Skeletal muscle tissue (tissue), 4 donors: ENCODE data around the gene SSR4. TPM values are rescaled to one million over a fixed set of nuclear protein-coding genes. Genes with fewer than 3 reads are reported as not detected.

Experiments used
- H3K27ac ChIP-seq: one replicate; pipeline ENCODE4 v1.7.0; 2013; ENCODE audit warnings: mild to moderate bottlenecking, low read depth, low read length, inconsistent platforms
- H3K27me3 ChIP-seq, 3 donors: one replicate each; pipeline ENCODE4 v1.7.0; 2013; ENCODE audit warnings: low read length in 3 of 3; ENCODE audit not compliant: control insufficient read depth in 3 of 3, insufficient read depth in 3 of 3
- H3K36me3 ChIP-seq, 3 donors: one replicate each; pipeline ENCODE4 v1.7.0; 2013; ENCODE audit warnings: low read length in 3 of 3; ENCODE audit not compliant: control insufficient read depth in 3 of 3, insufficient read depth in 3 of 3
- H3K4me1 ChIP-seq, 3 donors: one replicate each; pipeline ENCODE4 v1.7.0; 2013; ENCODE audit warnings: low read length in 3 of 3, mild to moderate bottlenecking in 3 of 3; ENCODE audit not compliant: control insufficient read depth in 3 of 3, insufficient read depth in 3 of 3
- H3K4me3 ChIP-seq, 3 donors: one replicate each; pipeline ENCODE4 v1.7.0; 2013; ENCODE audit warnings: low read length in 3 of 3
- H3K9ac ChIP-seq, 3 donors: one replicate each; pipeline ENCODE4 v1.7.0; 2013; ENCODE audit warnings: low read length in 3 of 3, mild to moderate bottlenecking in 3 of 3, moderate library complexity in 2 of 3, low read depth in 1 of 3
- H3K9me3 ChIP-seq, 3 donors: one replicate each; pipeline ENCODE4 v1.7.0; 2013; ENCODE audit warnings: low read length in 3 of 3; ENCODE audit not compliant: control insufficient read depth in 3 of 3
- total RNA-seq: library from RNA; depleted of rRNA; stranded (reverse); fragments of >200 nt; gene quantifications from one replicate; pipeline ENCODE4 v1.2.3, GENCODE V29; 2014
- donor health status: Osteomylitis.

The SSR4 gene
- total RNA-seq, 1 donor from 2014 or later = 85.6 TPM

- Histone ChIP-seq H3K27me3 (no peaks in the 10 kb centered on the region), H3K4me3 (peak overlapping the region; percentile 78 to 83 (median 82)), H3K4me1 (peaks cover 37 to 51% (median 38%) of the 10 kb centered on the region in 3 donors), H3K27ac (peak overlapping the region; percentile 90), H3K9me3 (no peaks in the 10 kb centered on the region), H3K36me3 (peaks cover 11 to 16% (median 15%) of the 10 kb centered on the region in 3 donors), H3K9ac (peak overlapping the region; percentile 81 to 93 (median 92))
These were observed 1.2 kb upstream of the SSR4 start for GRCh38 chrX:153793291-153793690.

GRCh38 chrX:153794897-153795816 is 689 bp downstream of the SSR4 start:
- peak overlapping the region; percentile 77 to 83 (median 78) for H3K4me3 ChIP-seq
- peaks cover 7 to 17% (median 13%) of the 10 kb centered on the region in 3 donors for H3K36me3 ChIP-seq
- H3K27me3 ChIP-seq = no peaks in the 10 kb centered on the region
- H3K9me3 ChIP-seq = no peaks in the 10 kb centered on the region
- peak overlapping the region; percentile 90 for H3K27ac ChIP-seq
- H3K4me1 ChIP-seq = peaks cover 38 to 55% (median 44%) of the 10 kb centered on the region in 3 donors
- H3K9ac ChIP-seq = peak overlapping the region; percentile 76 to 92 (median 81)

- no peaks in the 10 kb centered on the region for H3K27me3 ChIP-seq
- H3K4me1 ChIP-seq = peaks cover 27 to 41% (median 36%) of the 10 kb centered on the region in 3 donors
- no peak overlapping the region for H3K4me3 ChIP-seq
- H3K9me3 ChIP-seq = no peaks in the 10 kb centered on the region
- H3K27ac ChIP-seq = no peak overlapping the region
- H3K9ac ChIP-seq = no peak overlapping the region
- H3K36me3 ChIP-seq = peaks cover 7 to 17% (median 13%) of the 10 kb centered on the region in 3 donors
These were observed 3.0 kb downstream of the SSR4 start for GRCh38 chrX:153797415-153798015.

GRCh38 chrX:153799326-153799725 is 4.9 kb downstream of the SSR4 start:
- Histone ChIP-seq H3K36me3 (peaks cover 7 to 17% (median 13%) of the 10 kb centered on the region in 3 donors), H3K4me3 (no peak overlapping the region), H3K9me3 (no peaks in the 10 kb centered on the region), H3K27me3 (no peaks in the 10 kb centered on the region), H3K4me1 (peaks cover 18 to 30% (median 25%) of the 10 kb centered on the region in 3 donors), H3K27ac (no peak overlapping the region), H3K9ac (no peak overlapping the region)

- peaks cover 15 to 23% (median 22%) of the 10 kb centered on the region in 3 donors for H3K4me1 ChIP-seq
- H3K36me3 ChIP-seq = peaks cover 7 to 17% (median 13%) of the 10 kb centered on the region in 3 donors
- H3K27ac ChIP-seq = no peak overlapping the region
- peak overlapping the region in 1 of 3 donors; percentile 40 for H3K9ac ChIP-seq
- H3K9me3 ChIP-seq = no peaks in the 10 kb centered on the region
- H3K27me3 ChIP-seq = no peaks in the 10 kb centered on the region
- H3K4me3 ChIP-seq = no peak overlapping the region
These were observed 5.8 kb downstream of the SSR4 start for GRCh38 chrX:153800177-153800722.

GRCh38 chrX:153800746-153801145 is 6.3 kb downstream of the SSR4 start:
- peaks cover 10 to 18% (median 18%) of the 10 kb centered on the region in 3 donors for H3K4me1 ChIP-seq
- peaks cover 7 to 17% (median 13%) of the 10 kb centered on the region in 3 donors for H3K36me3 ChIP-seq
- H3K9ac ChIP-seq = no peak overlapping the region
- H3K4me3 ChIP-seq = no peak overlapping the region
- H3K9me3 ChIP-seq = no peaks in the 10 kb centered on the region
- no peaks in the 10 kb centered on the region for H3K27me3 ChIP-seq
- H3K27ac ChIP-seq = no peak overlapping the region

GRCh38 chrX:153801669-153802068 is 7.2 kb downstream of the SSR4 start:
- Histone ChIP-seq H3K9me3 (no peaks in the 10 kb centered on the region), H3K4me1 (peaks cover 4 to 13% (median 10%) of the 10 kb centered on the region in 3 donors), H3K27ac (no peak overlapping the region), H3K9ac (no peak overlapping the region), H3K27me3 (no peaks in the 10 kb centered on the region), H3K4me3 (no peak overlapping the region), H3K36me3 (peaks cover 5 to 17% (median 13%) of the 10 kb centered on the region in 3 donors)

- no peaks in the 10 kb centered on the region for H3K27me3 ChIP-seq
- H3K9ac ChIP-seq = no peak overlapping the region
- peaks cover 4 to 13% (median 10%) of the 10 kb centered on the region in 3 donors for H3K4me1 ChIP-seq
- peaks cover 2 to 11% (median 11%) of the 10 kb centered on the region in 3 donors for H3K36me3 ChIP-seq
- no peaks in the 10 kb centered on the region for H3K9me3 ChIP-seq
- H3K4me3 ChIP-seq = no peak overlapping the region
- H3K27ac ChIP-seq = no peak overlapping the region
These were observed 8.1 kb downstream of the SSR4 start for GRCh38 chrX:153802513-153803045.

GRCh38 chrX:153803211-153804099 is 9.0 kb downstream of the SSR4 start:
- peaks cover 4 to 13% (median 10%) of the 10 kb centered on the region in 3 donors for H3K4me1 ChIP-seq
- no peak overlapping the region for H3K4me3 ChIP-seq

More at GRCh38 chrX:153803211-153804099, 9.0 kb downstream of the SSR4 start:
- H3K27me3 ChIP-seq = peaks cover 0 to under 1% (median 0%) of the 10 kb centered on the region in 3 donors
- no peak overlapping the region for H3K9ac ChIP-seq
- H3K27ac ChIP-seq = no peak overlapping the region
- H3K9me3 ChIP-seq = no peaks in the 10 kb centered on the region
- H3K36me3 ChIP-seq = peaks cover 0 to 4% (median 3%) of the 10 kb centered on the region in 3 donors
